M059J (cell line): ENCODE results near the gene GIGYF2. TPM values are rescaled to one million over a fixed set of nuclear protein-coding genes. Genes with fewer than 3 reads are reported as not detected.
A peak's percentile ranks its signal among the peaks of the same experiment; 100 is the strongest.
"Not testable (repeated sequence)": the region's sequence is repeated elsewhere in the genome, so short reads cannot be mapped to it uniquely, and the experiment has no call there.

Source experiments
- DNase-seq: peaks from one replicate; pipeline ENCODE4 v3.0.0-alpha.2; 2012; ENCODE audit warnings: low read depth
- total RNA-seq: library from RNA; depleted of rRNA; stranded (reverse); fragments of >200 nt; shearing (Covaris generic); gene quantifications from 2 replicates; pipeline ENCODE4 v1.2.3, GENCODE V29; 2014

Gene GIGYF2
- total RNA-seq, 1 experiment from 2014 or later, result 45.6 TPM

DNA sequence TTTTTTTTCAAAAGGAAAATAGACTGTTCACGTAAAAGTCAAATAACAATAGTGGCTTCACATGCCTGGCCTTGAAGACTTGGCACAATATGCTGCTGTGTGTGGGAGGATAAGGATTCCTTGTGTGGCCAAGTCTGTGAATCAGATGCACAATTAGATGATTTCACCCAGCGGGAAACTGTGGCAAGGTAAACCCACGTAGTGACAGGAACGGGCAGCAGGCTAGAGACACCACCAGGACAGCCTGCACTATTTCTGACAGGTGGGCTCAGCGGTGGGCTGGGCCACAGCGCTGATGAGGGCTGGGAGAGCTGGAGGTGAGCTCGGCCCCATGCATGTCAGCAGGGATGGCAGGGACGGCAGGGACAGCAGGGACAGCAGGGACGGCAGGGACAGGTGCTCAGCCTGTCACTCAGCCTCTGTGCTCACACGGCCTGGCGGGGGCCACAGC lies 194.5 kb downstream of the GIGYF2 start:
- peak; percentile 68 for DNase-seq

DNA sequence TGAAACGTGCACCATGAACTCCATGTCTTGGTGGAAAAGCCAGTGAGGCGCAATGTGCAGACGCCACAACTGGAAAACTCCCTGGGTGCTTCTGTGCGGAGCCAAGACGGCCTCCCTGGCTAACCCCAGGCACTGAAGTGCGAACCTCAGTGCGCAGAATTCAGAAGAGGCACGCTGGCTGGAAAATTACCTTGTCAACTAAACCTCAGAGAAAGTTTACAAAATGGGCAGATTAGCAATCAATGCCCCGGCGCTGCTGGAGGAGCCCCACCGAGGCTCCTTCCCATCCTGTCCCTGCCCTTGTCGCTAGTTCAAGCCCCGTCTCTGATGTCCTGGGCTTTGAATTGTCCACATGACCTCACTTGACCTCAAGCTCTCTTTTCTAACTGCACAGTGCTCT lies 195.1 kb downstream of the GIGYF2 start:
- DNase-seq, result no peak

DNA sequence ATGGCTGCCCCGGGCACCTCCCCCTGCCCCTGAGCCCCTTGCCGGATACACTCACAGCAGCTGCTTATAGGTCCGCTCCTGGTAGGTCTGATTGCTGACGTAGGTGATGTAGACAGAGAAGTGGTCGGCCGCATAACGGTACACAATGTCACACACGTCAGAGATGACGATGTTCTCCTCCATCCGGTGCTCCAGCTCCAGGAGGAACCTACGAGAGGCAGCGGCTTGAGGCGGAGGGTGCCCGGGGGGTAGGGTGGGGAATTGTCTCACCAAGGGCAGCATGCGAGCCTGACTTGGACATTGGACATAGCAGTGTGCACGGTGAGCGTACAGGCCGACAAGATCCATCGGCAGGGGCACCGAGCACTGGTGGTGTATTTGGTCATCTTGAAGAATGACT lies 195.7 kb downstream of the GIGYF2 start:
- no peak for DNase-seq

GRCh38 chr2:232893834-232894233 lies 196.7 kb downstream of the GIGYF2 start:
- no peak for DNase-seq

GRCh38 chr2:232894251-232894650 lies 197.1 kb downstream of the GIGYF2 start:
- DNase-seq, result no peak

GRCh38 chr2:232894746-232895145 lies 197.6 kb downstream of the GIGYF2 start:
- DNase-seq, result no peak

DNA sequence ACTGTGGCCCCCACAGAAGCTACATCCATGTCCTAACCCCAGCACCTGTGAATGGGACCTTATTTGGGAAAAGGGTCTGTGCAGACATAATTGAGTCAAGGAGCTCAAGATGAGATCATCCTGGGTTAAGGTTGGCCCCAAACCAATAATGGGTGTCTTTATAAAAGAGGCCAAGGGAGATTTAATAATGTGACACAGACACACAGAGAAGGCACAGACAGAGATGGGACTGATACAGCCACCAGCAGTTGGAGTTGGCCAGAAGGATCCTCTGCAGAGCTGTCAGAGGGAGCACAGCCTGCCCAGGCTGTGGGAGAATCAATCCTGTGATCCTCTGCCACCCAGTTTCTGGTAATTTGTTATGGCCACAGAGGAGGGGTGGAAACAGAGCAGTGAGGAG lies 199.0 kb downstream of the GIGYF2 start:
- DNase-seq, result no peak

- DNase-seq, result no peak
These were observed 199.8 kb downstream of the GIGYF2 start for GRCh38 chr2:232896720-232897597.

DNA sequence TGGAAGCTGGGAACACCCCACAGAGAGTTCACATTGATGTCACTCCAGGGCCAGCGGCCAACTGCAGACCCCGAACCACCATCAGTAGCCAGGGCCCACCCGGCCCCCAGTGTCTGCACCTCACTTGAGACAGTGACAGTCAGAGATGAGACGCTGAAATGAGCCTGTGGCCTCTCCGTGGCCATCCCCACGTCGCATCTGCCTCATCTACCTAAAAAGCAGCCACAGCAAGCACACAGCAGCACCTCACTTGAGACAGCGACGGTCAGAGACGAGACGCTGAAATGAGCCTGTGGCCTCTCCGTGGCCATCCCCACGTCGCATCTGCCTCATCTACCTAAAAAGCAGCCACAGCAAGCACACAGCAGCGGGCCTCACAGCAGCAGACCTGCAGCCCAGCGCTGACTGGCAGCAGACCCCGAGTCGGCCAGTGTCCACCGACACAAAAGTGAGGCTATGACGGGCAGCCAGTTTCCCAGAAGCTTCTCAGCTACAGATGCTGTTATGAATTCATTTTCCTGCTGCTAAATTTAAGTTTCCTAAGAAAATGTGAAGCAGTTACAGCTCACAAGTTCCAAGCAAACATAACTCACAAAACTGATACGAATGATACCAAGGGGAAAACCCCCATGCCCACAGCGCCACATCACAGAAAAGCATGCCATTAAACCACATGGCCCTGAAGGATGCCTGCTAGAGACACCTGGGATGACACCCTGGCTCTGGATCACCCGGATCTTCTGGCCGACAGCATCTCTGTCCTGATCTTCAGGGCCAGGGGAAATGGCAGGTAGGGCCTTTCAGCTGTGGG lies 200.7 kb downstream of the GIGYF2 start:
- DNase-seq, result no peak

GRCh38 chr2:232898592-232899543 lies 201.7 kb downstream of the GIGYF2 start:
- DNase-seq, result peak; percentile 15

DNA sequence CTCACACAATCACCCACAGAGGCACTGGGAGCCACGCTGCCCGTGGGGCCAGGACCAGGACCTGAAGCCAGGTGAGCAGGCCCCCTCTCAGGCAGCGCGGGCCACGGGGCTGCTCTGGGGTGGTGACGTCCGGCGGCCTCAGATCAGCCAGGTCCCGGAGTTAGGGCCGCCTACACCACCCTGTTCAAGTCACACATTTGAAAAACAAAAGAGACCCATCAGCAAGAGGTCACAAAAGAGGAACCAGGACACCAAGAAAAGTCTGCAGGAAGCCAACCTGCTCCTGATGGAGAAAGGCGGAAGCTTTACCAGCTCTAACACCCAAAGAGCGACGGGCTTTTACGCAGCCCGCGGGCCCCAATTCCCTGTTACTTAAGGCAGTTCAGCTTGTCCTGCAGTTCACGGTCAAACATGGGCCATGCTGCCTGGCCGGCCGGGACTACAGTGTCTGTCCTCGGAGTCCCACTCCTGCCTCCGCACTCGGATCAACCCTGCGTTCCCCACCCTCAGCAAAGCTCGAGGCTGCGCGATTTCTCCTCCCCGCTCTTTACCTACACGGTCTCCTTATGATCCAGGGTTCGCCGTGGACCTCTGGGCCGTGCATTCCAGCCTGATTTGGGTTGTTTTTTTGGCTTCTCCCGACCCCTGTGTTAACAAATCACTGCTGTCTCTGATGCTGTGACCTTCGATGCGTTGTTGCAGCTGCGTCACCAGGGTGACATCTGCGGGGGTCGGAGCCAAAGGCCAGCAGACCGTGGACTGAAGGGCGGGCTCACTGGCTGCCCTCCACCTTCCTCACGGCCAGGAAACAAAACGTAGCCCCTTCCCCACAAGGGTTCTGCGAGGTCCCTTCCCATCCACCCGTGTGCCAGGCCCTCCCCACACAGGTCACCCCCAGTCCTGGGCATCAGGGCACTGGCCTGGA lies 203.9 kb downstream of the GIGYF2 start:
- no peak for DNase-seq

- peak; percentile 95 for DNase-seq
These were observed 204.8 kb downstream of the GIGYF2 start for GRCh38 chr2:232901736-232902578.

DNA sequence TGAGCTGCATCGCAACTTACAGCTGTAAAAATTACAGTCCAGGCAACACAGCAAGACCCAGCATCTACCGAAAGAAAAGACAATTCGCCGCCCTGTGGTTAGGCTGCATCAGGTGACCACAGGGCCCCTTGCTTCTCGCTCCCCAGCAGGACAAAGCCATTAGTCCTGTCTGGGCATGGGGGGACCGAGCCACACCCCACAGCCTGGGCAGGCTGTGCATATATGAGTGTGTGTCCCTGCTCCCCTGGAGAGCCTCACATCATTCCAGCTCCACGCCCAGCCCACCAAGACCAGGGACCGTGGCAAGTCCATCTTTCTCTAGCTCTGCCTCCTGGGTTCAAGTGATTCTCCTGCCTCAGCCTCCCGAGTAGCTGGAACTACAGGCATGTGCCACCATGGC lies 206.9 kb downstream of the GIGYF2 start:
- no peak for DNase-seq

DNA sequence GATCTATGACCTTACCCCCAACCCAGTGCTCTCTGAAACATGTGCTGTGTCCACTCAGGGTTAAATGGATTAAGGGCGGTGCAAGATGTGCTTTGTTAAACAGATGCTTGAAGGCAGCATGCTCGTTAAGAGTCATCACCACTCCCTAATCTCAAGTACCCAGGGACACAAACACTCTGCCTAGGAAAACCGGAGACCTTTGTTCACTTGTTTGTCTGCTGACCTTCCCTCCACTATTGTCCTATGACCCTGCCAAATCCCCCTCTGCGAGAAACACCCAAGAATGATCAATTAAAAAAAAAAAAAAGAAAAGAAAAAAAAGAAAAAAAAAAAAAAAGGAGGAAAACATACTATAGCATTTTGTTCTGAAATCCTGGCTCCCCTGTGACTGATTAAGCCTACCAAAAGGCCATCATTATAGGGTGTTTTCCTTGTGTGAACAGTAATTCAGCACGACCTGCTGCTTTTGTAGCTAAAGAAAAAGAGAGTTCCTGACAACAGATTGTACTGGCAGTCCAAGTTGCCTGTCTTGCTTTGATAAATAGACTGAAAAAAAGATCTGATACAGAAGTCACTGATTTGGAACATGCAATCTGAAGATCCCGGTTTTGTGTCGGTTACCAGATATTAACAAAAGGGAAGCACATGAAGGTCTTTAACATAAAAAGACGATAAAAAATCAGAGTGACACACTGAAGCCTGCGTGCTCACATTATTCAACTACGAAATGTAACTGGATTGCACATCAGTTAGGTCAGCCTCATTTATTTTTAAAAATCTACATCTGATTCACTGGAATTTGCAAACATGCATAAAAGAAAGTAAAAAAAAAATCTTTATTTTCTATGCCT lies 210.0 kb downstream of the GIGYF2 start:
- not testable (repeated sequence) for DNase-seq

DNA sequence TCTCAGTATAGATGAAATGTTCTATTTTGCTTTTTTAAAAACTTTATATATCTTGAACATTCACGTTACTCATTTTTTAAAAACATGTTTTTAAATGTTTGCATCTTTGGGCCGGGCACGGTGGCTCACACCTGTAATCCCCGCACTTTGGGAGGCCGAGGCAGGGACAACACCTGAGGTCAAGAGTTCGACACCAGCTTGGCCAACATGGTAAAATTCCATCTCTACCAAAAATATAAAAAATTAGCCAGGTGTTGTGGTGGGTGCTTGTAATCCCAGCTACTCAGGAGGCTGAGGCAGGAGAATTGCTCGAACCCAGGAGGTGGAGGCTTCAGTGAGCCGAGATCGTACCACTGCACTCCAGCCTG lies 210.6 kb downstream of the GIGYF2 start:
- DNase-seq, result not testable (repeated sequence)

GRCh38 chr2:232908695-232909094 lies 211.6 kb downstream of the GIGYF2 start:
- no peak for DNase-seq
